Measurements from ENCODE around the gene GRIK5.

Gene GRIK5

GRCh38 chr19:42003506-42004294, 66.3 kb downstream of the GRIK5 start:
- DNase-seq (ENCODE audit: low read depth) = no peak
- no peak overlapping the region for H3K4me3 ChIP-seq (ENCODE audit: low read depth, low read length)
- no peak for TF ChIP-seq CTCF (IDR thresholded peaks at IDR 0.05; ENCODE audit: control insufficient read depth, extremely low read depth, insufficient read depth)

- H3K4me3 ChIP-seq (ENCODE audit: low read depth, low read length) = no peak overlapping the region
- no peak for TF ChIP-seq CTCF (IDR thresholded peaks at IDR 0.05; ENCODE audit: control insufficient read depth, extremely low read depth, insufficient read depth)
- no peak for DNase-seq (ENCODE audit: low read depth)
Observed at GRCh38 chr19:41999878-42000208, 70.2 kb downstream of the GRIK5 start.

- DNase-seq (ENCODE audit: low read depth) = no peak
- no peak overlapping the region for H3K4me3 ChIP-seq (ENCODE audit: low read depth, low read length)
- no peak for TF ChIP-seq CTCF (IDR thresholded peaks at IDR 0.05; ENCODE audit: control insufficient read depth, extremely low read depth, insufficient read depth)
Observed at GRCh38 chr19:41999071-41999877, 70.7 kb downstream of the GRIK5 start.

- no peak for DNase-seq (ENCODE audit: low read depth)
- peak; percentile 44 for TF ChIP-seq CTCF (IDR thresholded peaks at IDR 0.05; ENCODE audit: control insufficient read depth, extremely low read depth, insufficient read depth)
- H3K4me3 ChIP-seq (ENCODE audit: low read depth, low read length) = no peak overlapping the region
Observed at GRCh38 chr19:41998246-41999020, 71.6 kb downstream of the GRIK5 start.

- DNase-seq (ENCODE audit: low read depth) = no peak
- no peak overlapping the region for H3K4me3 ChIP-seq (ENCODE audit: low read depth, low read length)
- no peak for TF ChIP-seq CTCF (IDR thresholded peaks at IDR 0.05; ENCODE audit: control insufficient read depth, extremely low read depth, insufficient read depth)
Observed at GRCh38 chr19:41997851-41998229, 72.2 kb downstream of the GRIK5 start.

- no peak for TF ChIP-seq CTCF (IDR thresholded peaks at IDR 0.05; ENCODE audit: control insufficient read depth, extremely low read depth, insufficient read depth)
- DNase-seq (ENCODE audit: low read depth) = no peak
- H3K4me3 ChIP-seq (ENCODE audit: low read depth, low read length) = no peak overlapping the region
Observed at GRCh38 chr19:41997121-41997850, 72.7 kb downstream of the GRIK5 start.
